GM12873 (cell line): ENCODE results near the gene BTC.

Experiments used
- CTCF ChIP-seq: IDR thresholded peaks from 2 replicates; pipeline ENCODE4 v1.5.1; 2012; ENCODE audit warnings: low read depth, mild to moderate bottlenecking, moderate library complexity, low read length, control low read depth; ENCODE audit not compliant: insufficient read depth; ENCODE audit errors: missing control alignments

Gene BTC

GRCh38 chr4:74738464-74739143 is 55.7 kb downstream of the BTC start:
- TF ChIP-seq CTCF: no peak

GRCh38 chr4:74734995-74735394 is 59.3 kb downstream of the BTC start:
- TF ChIP-seq CTCF: no peak

GRCh38 chr4:74733756-74734155 is 60.6 kb downstream of the BTC start:
- no peak for TF ChIP-seq CTCF

GRCh38 chr4:74724979-74725378 is 69.3 kb downstream of the BTC start:
- no peak for TF ChIP-seq CTCF

GRCh38 chr4:74716436-74716765 is 77.9 kb downstream of the BTC start:
- TF ChIP-seq CTCF: no peak

- TF ChIP-seq CTCF: no peak
Measured at GRCh38 chr4:74715706-74716435, 78.5 kb downstream of the BTC start.

- TF ChIP-seq CTCF: no peak
Measured at GRCh38 chr4:74714611-74715130, 79.7 kb downstream of the BTC start.
